Brain microvascular endothelial cell (primary cell): ENCODE measurements around the gene ARF6.

Experiments
- DNase-seq: peaks from one replicate; pipeline ENCODE4 v3.0.0-alpha.2; 2020
- H3K27ac ChIP-seq: fragments of 250-450 bp; sonication (Bioruptor Pico); 2 replicates; pipeline ENCODE4 v1.5.1; 2020; ENCODE audit warnings: mild to moderate bottlenecking, moderate library complexity
- H3K27me3 ChIP-seq: fragments of 250-450 bp; sonication (Bioruptor Pico); replicated peaks from 2 replicates; pipeline ENCODE4 v1.5.1; 2020; ENCODE audit warnings: mild to moderate bottlenecking
- H3K36me3 ChIP-seq: fragments of 250-450 bp; sonication (Bioruptor Pico); replicated peaks from 2 replicates; pipeline ENCODE4 v1.5.1; 2020; ENCODE audit warnings: mild to moderate bottlenecking
- H3K4me3 ChIP-seq: 2 replicates; pipeline ENCODE4 v1.5.1; 2011; ENCODE audit warnings: low read depth, mild to moderate bottlenecking, control low read depth, low read length, moderate library complexity
- in situ Hi-C: cut with HindIII; loops from 2 replicates; pipeline ENCODE4 v1.10.0; 2017; ENCODE audit warnings: low sequenced_read_pairs, low pct_ligation_motif_present
- TF ChIP-seq, protein P1 (sequence below): IDR thresholded peaks from 2 replicates; pipeline ENCODE4 v1.5.1; 2011; ENCODE audit warnings: low read depth, mild to moderate bottlenecking, moderate library complexity, low read length, control low read depth, inconsistent platforms; ENCODE audit errors: missing control alignments

ARF6 gene

DNA sequence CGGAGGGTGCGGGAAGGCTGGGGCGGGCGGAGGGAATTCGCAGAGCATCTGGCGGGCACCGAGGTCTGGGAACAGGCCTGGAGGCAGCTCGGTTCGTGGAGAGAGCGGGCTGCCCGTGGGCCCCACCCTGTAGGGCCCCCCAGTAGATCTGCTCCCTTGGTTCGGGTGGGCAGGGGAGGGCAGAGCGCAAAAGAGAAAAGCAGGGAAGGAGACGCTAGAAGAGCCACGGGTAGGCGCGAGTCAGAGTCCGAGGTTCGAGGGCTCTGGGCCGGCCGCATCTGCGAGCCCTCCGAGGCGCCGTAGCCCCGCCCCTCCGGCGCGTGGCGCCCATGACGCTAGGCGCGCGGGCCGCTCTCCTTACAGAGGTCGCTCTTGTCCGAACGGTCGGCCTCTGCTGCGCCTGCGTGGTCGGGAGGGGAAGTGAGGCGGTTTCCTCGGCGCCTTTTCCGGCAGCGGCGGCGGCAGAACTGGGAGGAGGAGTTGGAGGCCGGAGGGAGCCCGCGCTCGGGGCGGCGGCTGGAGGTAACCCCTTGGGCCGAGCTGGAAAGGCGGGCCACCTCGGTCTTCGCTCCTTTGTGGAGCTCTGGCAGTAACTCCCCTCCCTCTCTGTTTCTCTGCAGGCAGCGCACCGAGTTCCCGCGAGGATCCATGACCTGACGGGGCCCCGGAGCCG is at the start of gene ARF6:
ARF6 (plus strand) TSS at position 447 of the 673 bp plus-strand sequence. CDS start 655 bp downstream, outside the sequence.
- Histone ChIP-seq H3K27me3 (no peaks in the 10 kb centered on the region), H3K27ac (peak within 1 kb of the TSS; percentile 95), H3K36me3 (peaks cover 18% of the 10 kb centered on the region), H3K4me3 (peak within 1 kb of the TSS; percentile 96)
- peak; percentile 96 for DNase-seq
- in situ Hi-C loops = no loop called here
- TF ChIP-seq, protein P1, sequence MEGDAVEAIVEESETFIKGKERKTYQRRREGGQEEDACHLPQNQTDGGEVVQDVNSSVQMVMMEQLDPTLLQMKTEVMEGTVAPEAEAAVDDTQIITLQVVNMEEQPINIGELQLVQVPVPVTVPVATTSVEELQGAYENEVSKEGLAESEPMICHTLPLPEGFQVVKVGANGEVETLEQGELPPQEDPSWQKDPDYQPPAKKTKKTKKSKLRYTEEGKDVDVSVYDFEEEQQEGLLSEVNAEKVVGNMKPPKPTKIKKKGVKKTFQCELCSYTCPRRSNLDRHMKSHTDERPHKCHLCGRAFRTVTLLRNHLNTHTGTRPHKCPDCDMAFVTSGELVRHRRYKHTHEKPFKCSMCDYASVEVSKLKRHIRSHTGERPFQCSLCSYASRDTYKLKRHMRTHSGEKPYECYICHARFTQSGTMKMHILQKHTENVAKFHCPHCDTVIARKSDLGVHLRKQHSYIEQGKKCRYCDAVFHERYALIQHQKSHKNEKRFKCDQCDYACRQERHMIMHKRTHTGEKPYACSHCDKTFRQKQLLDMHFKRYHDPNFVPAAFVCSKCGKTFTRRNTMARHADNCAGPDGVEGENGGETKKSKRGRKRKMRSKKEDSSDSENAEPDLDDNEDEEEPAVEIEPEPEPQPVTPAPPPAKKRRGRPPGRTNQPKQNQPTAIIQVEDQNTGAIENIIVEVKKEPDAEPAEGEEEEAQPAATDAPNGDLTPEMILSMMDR = peak; percentile 20

- TF ChIP-seq, protein P1 = no peak
- no peak overlapping the region for H3K4me3 ChIP-seq
- peaks cover 31% of the 10 kb centered on the region for H3K36me3 ChIP-seq
- in situ Hi-C loops = no loop called here
- no peaks in the 10 kb centered on the region for H3K27me3 ChIP-seq
- no peak for DNase-seq
- H3K27ac ChIP-seq = no peak overlapping the region
Observed at GRCh38 chr14:49849213-49849847, 43.6 kb upstream of the ARF6 start.

- peaks cover 13% of the 10 kb centered on the region for H3K36me3 ChIP-seq
- H3K4me3 ChIP-seq = peak overlapping the region; percentile 91
- no peak for DNase-seq
- H3K27me3 ChIP-seq = no peaks in the 10 kb centered on the region
- TF ChIP-seq, protein P1 = no peak
- peak overlapping the region; percentile 74 for H3K27ac ChIP-seq
- in situ Hi-C loops = loop anchor here (25.0 kb wide), 1 partner anchor 135 kb away; no protein-coding TSS in a partner anchor
Observed at GRCh38 chr14:49851813-49852212, 41.1 kb upstream of the ARF6 start.

DNA sequence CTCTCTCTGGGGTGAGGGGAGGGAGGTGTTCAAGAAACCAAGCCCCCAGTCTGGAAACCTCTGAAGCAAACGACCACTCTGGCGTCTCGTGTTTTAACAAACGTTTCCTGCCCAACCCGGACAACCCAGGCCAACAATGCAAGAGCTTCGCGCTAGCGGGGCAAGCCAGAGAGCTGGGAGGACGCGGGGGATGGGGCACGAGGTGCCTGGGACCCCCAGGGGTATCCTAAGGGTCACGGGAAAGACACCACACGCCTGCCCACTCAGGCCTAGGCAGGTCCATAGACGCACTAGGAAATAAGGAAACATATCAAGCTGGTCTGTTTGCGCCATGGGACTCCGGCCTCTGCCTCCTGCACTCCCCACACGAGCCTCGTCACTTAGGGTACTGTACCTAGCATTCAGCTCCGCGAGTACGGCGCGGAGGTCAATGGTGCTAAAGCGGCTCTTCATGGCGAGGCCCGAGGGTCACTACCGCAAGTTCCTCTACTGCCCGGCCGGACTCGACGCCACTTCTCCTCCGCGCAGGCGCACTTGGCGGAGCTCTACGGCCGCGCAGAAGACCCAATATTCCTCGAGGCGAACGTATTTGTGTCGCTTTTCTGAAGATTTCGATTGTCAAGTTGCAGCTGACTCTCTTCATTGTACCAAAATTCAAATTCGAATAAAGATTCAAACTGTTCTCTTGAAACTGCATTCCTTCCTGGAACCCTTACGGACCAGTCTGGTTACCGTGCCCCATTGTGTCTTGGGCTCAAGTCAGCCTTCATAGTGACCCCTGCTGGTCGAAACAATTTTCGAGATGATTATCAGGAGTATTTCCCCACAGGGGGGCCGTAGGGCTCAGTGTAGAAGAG is 40.4 kb upstream of the ARF6 start, which contains the start of gene NEMF:
NEMF (minus strand) TSS at position 488 of the 857 bp plus-strand sequence; CDS start at position 453, 35 bp downstream.
- Histone ChIP-seq H3K4me3 (peak within 1 kb of the TSS; percentile 91), H3K36me3 (peaks cover 12% of the 10 kb centered on the region), H3K27ac (peak within 1 kb of the TSS; percentile 74), H3K27me3 (no peaks in the 10 kb centered on the region)
- peak; percentile 89 for DNase-seq
- in situ Hi-C loops = loop anchor here (25.0 kb wide), 1 partner anchor 135 kb away; no protein-coding TSS in a partner anchor
- TF ChIP-seq, protein P1 = peak; percentile 83

- H3K27me3 ChIP-seq = no peaks in the 10 kb centered on the region
- TF ChIP-seq, protein P1 = no peak
- in situ Hi-C loops = loop anchor here (25.0 kb wide), 1 partner anchor 134 kb away; no protein-coding TSS in a partner anchor
- peak overlapping the region; percentile 91 for H3K4me3 ChIP-seq
- peaks cover 12% of the 10 kb centered on the region for H3K36me3 ChIP-seq
- H3K27ac ChIP-seq = no peak overlapping the region
- DNase-seq = no peak
Observed at GRCh38 chr14:49853158-49853477, 39.8 kb upstream of the ARF6 start.
